H7 (cell line): ENCODE results near the gene TENT4B. TPM values are rescaled to one million over a fixed set of nuclear protein-coding genes. Genes with fewer than 3 reads are reported as not detected.

Source experiments
- DNase-seq: peaks from one replicate; pipeline ENCODE4 v3.0.0; 2012
- H3K27me3 ChIP-seq: 2 replicates; pipeline ENCODE4 v1.6.0; 2011; ENCODE audit warnings: mild to moderate bottlenecking, low read length; ENCODE audit not compliant: control insufficient read depth, insufficient read depth
- H3K36me3 ChIP-seq: replicated peaks from 2 replicates; pipeline ENCODE4 v1.5.1; 2011; ENCODE audit warnings: low read length; ENCODE audit not compliant: control insufficient read depth, insufficient read depth
- H3K4me3 ChIP-seq: 2 replicates; pipeline ENCODE4 v1.5.1; 2011; ENCODE audit warnings: low read depth, mild to moderate bottlenecking, control low read depth, low read length, moderate library complexity; ENCODE audit not compliant: insufficient read depth
- total RNA-seq: library from RNA; depleted of rRNA; stranded (reverse); fragments of >200 nt; shearing (Covaris generic); gene quantifications from 2 replicates; pipeline ENCODE4 v1.2.3, GENCODE V29; 2014; rRNA removed

TENT4B gene
- total RNA-seq, 1 experiment from 2014 or later: 9.7 TPM

DNA sequence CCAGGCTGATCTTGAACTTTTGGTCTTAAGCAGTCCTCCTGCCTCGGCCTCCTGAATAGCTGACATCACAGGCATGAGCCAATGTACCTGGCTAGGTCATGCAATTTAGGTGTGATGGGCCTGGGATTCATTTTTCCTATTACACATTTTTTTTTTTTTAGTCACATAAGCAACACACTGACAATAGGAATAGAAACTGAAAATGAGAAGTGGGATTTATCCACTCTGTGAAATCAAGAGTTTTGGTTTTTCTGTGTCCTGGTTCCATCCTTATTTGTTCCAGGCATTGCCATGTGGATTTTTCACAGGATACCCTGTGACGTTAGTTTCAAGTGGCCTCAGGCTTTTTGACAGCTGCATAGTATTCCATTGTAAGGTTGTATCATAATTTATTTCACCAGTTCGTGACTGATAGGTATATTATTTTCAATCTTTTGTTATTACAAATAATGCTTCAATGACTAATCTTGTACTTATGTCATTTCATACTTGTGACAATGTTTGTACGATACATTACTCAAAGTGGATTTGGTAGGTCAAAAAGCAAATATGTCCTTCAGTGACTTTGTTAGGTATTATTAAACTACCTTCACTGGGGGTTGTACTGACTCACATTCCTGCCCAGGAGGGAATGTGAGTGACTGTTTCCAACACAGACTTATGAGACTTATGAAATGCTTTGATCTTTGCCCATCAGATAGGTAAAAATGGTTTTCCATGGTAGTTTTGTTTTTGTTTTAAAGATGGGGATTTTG lies 123.9 kb downstream of the TENT4B start:
- H3K4me3 ChIP-seq: no peak overlapping the region
- H3K36me3 ChIP-seq: no peaks in the 10 kb centered on the region
- DNase-seq: no peak
- H3K27me3 ChIP-seq: no peaks in the 10 kb centered on the region

DNA sequence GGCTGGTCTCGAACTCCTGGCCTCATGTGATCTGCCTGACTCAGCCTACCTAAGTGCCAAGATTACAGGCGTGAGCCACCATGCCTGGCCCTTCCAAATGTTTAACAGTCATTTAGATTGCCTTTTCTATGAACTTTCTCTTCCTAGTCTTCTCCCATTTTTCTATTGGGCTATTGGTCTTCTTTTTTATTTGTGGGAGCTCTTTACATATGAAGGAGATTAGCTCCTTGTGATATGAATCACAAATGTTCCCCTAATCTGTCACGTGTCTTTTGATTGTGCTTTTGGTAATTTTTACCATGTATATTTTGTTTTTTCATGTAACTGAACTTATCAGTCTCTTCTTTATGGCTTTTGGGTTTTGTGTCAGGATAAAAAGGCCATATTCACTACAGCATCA lies 125.1 kb downstream of the TENT4B start:
- Histone ChIP-seq H3K4me3 (no peak overlapping the region), H3K36me3 (no peaks in the 10 kb centered on the region), H3K27me3 (no peaks in the 10 kb centered on the region)
- DNase-seq: no peak

- peak; percentile 60 for DNase-seq
- H3K36me3 ChIP-seq: no peaks in the 10 kb centered on the region
- H3K4me3 ChIP-seq: no peak overlapping the region
- no peaks in the 10 kb centered on the region for H3K27me3 ChIP-seq
These were observed 126.4 kb downstream of the TENT4B start for GRCh38 chr16:50279504-50279865.

GRCh38 chr16:50280932-50281331 lies 127.8 kb downstream of the TENT4B start:
- no peak for DNase-seq
- H3K27me3 ChIP-seq: no peaks in the 10 kb centered on the region
- no peak overlapping the region for H3K4me3 ChIP-seq
- no peaks in the 10 kb centered on the region for H3K36me3 ChIP-seq

Other genes starting within 250 kb of the TENT4B start
- 15.6 and 15.7 TPM in 2 replicates for gene CNEP1R1, start 128.1 kb upstream of the TENT4B start, total RNA-seq
- gene HEATR3, start 87.3 kb upstream of the TENT4B start, total RNA-seq: 23.9 and 24.5 TPM in 2 replicates
- gene ADCY7, start 113.2 kb downstream of the TENT4B start, total RNA-seq: 2.2 and 2.5 TPM in 2 replicates
- 86.5 and 121 TPM in 2 replicates for gene BRD7, start 215.7 kb downstream of the TENT4B start, total RNA-seq